ENCODE measurements around the gene NFIA.

Gene NFIA

GRCh38 chr1:61132645-61133334, 50.4 kb downstream of the NFIA start:
- DNase-seq: no peak

- DNase-seq: no peak
Measured at GRCh38 chr1:61133335-61134019, 51.1 kb downstream of the NFIA start.

DNA sequence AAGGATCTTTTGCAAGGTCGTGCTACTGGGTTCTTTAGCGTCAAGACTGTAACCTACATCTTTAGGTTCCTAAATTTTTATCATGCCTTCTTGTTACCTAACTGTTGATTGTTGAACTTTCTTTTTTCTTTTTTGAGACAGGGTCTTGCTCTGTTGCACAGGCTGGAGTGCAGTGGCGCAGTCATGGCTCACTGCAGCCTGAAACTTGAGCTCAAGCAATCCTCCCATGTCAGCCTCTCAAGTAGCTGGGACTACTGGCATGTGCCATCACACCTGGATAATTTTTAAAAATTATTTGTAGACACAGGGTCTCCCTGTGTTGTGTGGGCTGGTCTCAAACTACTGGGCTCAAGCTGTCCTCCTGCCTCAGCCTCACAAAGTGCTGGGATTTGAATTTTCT, 52.9 kb downstream of the NFIA start:
- no peak for DNase-seq

DNA sequence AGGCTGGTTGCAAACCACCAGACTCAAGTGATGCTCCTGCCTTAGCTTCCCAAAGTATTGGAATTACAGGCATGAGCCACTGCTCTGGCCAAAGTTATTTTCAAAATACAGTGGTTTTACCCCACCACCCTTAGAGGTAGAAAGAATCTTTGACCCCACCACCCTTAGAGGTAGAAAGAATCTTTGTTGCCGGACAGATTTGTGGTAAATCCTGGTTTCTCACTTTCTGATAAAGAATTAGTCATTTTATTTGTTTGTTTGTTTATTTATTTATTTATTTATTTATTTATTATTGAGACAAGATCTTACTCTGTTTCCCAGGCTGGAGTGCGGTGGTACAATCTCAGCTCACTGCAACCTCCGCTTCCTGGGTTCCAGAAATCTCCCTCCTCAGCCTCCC, 55.9 kb downstream of the NFIA start:
- no peak for DNase-seq

DNA sequence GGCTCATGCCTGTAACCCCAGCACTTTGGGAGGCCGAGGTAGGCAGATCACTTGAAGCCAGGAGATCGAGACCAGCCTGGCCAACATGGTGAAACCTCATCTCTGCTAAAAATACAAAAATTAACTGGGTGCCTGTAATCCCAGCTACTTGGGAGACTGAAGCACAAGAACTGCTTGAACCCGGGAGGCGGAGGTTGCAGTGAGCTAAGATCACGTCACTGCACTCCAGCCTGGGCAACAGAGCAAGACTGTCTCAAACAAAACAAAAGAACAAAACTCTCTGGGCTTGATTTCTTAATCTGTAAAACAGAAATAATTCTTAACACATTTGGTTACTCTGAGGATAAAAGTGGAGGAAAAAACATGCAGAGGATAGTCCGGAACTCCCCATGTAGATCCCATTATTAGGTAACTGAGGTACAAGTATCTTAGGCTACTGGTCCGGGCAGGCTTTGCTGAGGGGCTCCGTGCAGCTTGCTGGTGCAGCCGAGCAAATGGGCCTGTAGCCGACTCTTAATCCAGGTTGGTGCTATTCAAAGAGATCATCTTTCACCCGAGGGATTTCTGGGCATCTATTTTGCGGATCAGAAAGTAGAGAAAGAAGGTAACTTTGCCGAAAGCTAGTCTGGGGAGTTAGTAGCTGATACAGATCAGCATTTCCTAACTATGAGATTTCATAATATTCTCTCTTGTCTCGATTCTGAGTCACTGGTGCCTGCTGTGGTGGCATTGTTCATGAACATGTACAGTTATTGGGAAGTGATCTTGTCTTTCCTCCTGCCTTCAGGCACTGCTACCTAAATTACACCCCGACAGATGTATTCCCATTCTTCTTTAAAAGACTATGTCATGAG, 56.8 kb downstream of the NFIA start:
- no peak for DNase-seq

GRCh38 chr1:61139775-61140549, 57.6 kb downstream of the NFIA start:
- DNase-seq: no peak

DNA sequence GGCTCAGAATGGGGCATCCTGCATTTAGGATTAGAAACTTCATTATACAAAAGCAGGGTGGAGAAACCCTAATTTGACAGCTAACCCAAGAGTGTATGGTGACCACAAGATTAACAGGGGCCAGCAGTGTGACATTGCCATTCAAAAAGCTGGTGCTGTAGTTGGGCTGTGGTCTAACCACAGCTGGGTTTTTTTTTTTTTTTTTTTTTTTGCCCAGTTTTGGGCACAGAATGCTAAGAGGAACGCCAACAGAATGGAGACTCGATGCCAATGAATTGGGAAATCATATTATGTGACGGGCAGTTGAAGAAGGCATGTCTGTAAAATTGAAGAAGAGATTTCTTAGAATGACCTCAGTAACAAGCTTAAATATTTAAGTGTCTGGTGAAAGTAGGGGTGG, 58.4 kb downstream of the NFIA start:
- DNase-seq: no peak

DNA sequence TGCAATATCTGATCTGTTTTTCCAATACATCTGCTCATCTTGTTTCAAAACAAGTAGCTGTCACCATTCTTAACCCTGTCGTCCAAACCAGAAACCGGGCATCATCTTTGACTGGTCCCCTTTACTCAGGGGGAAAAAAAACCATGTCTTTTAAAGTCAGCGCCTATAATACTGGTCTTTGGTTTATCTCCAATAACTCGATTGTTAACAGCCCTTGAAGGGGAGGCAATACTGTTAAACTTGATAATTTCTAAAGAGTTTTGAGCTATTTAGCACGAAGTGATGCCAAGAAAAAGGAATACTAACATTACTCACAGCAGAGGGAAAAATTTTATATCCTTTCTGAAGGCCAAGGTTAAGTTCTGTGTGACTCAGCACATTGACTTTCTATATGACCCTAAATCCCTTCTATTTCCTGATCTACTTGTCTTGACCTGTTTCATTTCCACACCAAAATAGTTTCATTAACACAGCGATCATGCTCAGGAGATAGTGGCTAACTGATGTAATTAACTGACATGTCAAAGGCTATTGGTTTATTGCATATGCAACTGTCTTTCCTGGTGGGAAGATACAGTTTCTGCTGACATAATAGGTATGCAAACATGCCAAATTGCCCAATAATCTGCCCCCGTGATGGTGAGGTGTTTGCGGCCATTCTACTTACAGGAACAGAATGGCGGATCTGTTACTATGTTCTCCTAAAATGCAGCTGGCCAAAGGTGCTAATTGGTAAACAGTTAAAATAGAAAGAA, 59.1 kb downstream of the NFIA start:
- DNase-seq: no peak

DNA sequence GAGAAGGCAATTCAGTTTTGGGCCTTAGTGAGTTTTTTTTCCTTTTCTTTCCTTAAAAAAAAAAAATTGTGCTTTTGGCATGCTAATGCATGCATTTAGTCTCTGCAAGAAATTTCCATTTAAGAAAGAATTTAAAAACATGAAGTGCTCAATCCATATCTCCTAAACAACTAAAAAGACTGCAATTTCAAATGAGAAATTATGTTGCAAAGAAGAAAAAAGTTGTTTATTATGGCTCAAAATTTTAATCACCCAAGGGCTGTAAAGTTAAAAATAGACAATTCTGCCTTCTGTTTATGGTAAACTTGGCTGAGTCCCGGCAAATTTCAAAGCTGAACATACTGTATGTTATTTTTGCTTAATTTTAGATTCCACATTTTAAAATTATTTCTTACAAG, 59.7 kb downstream of the NFIA start:
- no peak for DNase-seq

- no peak for DNase-seq
Measured at GRCh38 chr1:61142726-61143500, 60.6 kb downstream of the NFIA start.

- DNase-seq: no peak
Measured at GRCh38 chr1:61143821-61144424, 61.6 kb downstream of the NFIA start.

GRCh38 chr1:61149010-61149860, 66.9 kb downstream of the NFIA start:
- no peak for DNase-seq

DNA sequence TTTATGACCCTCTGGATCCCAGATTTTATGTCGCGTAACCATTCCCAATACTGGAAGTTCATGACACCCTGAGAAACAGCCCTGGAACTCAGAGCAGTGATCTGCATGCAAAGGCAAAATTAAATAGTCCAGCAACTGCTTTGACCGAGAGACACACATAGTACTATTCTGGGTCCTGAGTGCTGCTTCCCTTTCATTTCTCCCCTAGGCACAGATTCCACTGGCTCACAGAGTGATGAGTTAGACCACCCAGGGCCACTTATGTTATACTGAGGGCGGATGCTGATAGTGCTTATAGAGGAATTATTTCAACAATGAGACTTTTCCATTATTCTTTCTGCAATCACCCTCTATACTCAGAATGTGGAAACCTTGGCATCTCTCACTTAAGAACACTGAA, 69.2 kb downstream of the NFIA start:
- no peak for DNase-seq

DNA sequence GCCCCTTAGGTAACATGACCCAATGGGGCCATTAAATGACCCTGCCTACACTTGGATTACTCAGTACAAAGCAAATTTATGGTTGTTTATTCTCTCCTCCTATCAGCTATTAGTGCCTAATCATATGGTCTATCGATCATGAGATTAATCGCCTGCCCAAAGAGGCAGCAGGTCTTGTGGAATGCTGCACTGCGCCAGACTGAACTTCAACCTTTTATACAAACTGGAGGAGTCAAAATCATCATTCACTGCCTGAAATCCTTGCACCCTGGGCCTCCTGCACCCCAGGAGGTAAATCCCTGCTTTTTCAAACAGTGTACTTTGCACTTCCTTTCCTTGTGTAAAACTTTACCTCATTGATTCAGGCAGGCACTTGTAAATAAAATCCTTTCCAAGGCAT, 69.7 kb downstream of the NFIA start:
- no peak for DNase-seq

DNA sequence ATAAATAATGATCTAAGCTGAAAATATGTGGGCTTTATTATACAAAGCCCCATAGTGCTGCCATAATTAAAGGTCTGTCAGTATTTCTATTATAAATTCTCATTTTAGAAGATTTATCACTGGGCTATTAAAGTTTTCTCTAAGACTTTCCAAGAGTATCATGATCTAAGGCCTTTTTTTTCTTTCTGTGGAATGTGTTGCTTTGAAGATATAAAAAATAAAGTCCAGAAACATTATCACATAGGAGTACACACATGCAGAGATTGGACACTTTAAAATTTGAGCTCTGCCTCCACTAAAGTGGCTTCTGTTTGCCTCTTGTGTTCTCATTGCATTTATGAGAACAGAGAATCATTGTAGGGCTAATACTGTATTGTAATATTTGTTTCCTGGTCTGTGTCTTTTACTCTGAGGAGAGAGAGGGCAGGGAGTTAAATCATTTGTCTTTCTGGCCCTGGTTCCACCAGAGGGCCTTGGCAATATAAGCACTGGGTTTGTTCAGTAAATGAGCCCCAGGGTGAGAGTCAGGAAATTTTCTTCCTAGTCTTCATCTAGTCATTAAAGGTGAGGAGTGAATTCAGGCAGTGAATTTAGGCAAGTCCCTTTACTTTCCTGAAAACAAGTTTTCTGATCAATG, 70.2 kb downstream of the NFIA start:
- DNase-seq: no peak

GRCh38 chr1:61156576-61157467, 74.5 kb downstream of the NFIA start:
- DNase-seq: no peak

- no peak for DNase-seq
Measured at GRCh38 chr1:61157468-61157987, 75.2 kb downstream of the NFIA start.

DNA sequence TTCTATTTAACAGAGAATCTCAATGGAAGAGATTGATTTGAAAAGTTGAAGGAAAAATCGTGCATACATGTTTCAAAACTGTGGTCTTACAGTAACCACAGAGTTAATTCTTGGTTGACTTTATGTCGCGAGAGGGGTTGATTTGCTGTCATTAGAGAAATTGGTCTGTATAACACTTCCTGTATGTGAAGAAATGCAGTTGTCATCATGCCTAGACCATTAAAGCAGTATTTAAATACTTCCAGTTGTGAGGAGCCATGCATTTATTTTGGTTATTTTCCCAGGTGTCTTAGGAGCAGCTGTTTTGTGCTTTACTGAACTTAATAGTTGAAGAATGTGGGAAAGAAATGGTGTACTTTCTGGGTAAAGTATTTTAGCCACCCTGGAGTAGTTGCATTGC, 76.2 kb downstream of the NFIA start:
- no peak for DNase-seq

Measured in activated CD4-positive, alpha-beta T cell treated with anti-CD3 and anti-CD28 coated beads, Interleukin-2, amount 50 U/mL, for 4 hours (primary cell).